SK-N-SH (cell line): ENCODE data around the gene UBD. TPM values are rescaled to one million over a fixed set of nuclear protein-coding genes. Genes with fewer than 3 reads are reported as not detected.

Source experiments
- CTCF ChIA-PET: fragments of 300-600, 350-600 bp; formaldehyde crosslinking; extraction: SDS; loops from one replicate; lab custom pipeline; 2021; lab: Yijun Ruan, JAX
- POLR2A ChIA-PET: fragments of 350-600 bp; sonication (Branson Sonifier 250); formaldehyde crosslinking; extraction: SDS; loops from one replicate; lab custom pipeline; 2020; ENCODE audit warnings: antibody characterized with exemption, inconsistent platforms; lab: Yijun Ruan, JAX
- DNase-seq: peaks from one replicate; pipeline ENCODE4 v3.0.0; 2012
- H2AFZ ChIP-seq: fragments of 200-600 bp; sonication (generic); 2 replicates; pipeline ENCODE4 v1.8.1; 2016; ENCODE audit warnings: antibody characterized with exemption, mild to moderate bottlenecking, low read depth
- H3F3A ChIP-seq: fragments of 200-600 bp; sonication (generic); replicated peaks from 2 replicates; pipeline ENCODE3; 2016; ENCODE audit warnings: antibody characterized with exemption, mild to moderate bottlenecking; ENCODE audit not compliant: insufficient read depth
- H3K27ac ChIP-seq, 2 experiments: fragments of 200-500 bp in 1 of 2; fragments of 200-600 bp in 1 of 2; sonication (Bioruptor generic) in 1 of 2; sonication (generic), shearing (Covaris generic) in 1 of 2; 2 replicates each; pipeline versions ENCODE4 v1.5.1 to v1.6.1; 2014 to 2016; ENCODE audit warnings: low read depth in 2 of 2, inconsistent platforms in 1 of 2, low read length in 1 of 2, mild to moderate bottlenecking in 1 of 2, mixed read lengths in 1 of 2
- H3K27me3 ChIP-seq: fragments of 200-600 bp; sonication (generic), shearing (Covaris generic); 2 replicates; pipeline ENCODE4 v1.6.1; 2016; ENCODE audit warnings: mixed run types; ENCODE audit not compliant: insufficient read depth
- H3K36me3 ChIP-seq, 2 experiments: fragments of 200-500 bp in 1 of 2; fragments of 200-600 bp in 1 of 2; sonication (Bioruptor generic) in 1 of 2; sonication (generic) in 1 of 2; replicated peaks in 1 of 2; 2 replicates each; pipeline versions ENCODE3 to v1.5.1; 2014 to 2016; ENCODE audit warnings: low read length in 1 of 2, mild to moderate bottlenecking in 1 of 2; ENCODE audit not compliant: insufficient read depth in 2 of 2, control insufficient read depth in 1 of 2
- H3K4me1 ChIP-seq, 2 experiments: fragments of 200-500 bp in 1 of 2; fragments of 200-600 bp in 1 of 2; sonication (Bioruptor generic) in 1 of 2; sonication (generic), shearing (Covaris generic) in 1 of 2; 2 replicates each; pipeline versions ENCODE4 v1.5.1 to v1.6.1; 2014 to 2016; ENCODE audit warnings: low read depth in 1 of 2, low read length in 1 of 2, mixed run types in 1 of 2; ENCODE audit not compliant: insufficient read depth in 2 of 2, control insufficient read depth in 1 of 2
- H3K4me2 ChIP-seq: fragments of 200-600 bp; sonication (generic), shearing (Covaris generic); 2 replicates; pipeline ENCODE4 v1.6.1; 2017; ENCODE audit warnings: mixed run types
- H3K4me3 ChIP-seq, 2 experiments: fragments of 200-500 bp in 1 of 2; fragments of 200-600 bp in 1 of 2; sonication (Bioruptor generic) in 1 of 2; sonication (generic), shearing (Covaris generic) in 1 of 2; 2 replicates each; pipeline versions ENCODE4 v1.5.1 to v1.8.1; 2014 to 2016; ENCODE audit warnings: low read depth in 2 of 2, inconsistent platforms in 1 of 2, low read length in 1 of 2, mild to moderate bottlenecking in 1 of 2, mixed read lengths in 1 of 2, moderate library complexity in 1 of 2
- H3K79me2 ChIP-seq: fragments of 200-600 bp; sonication (generic); 2 replicates; pipeline ENCODE4 v1.8.1; 2017; ENCODE audit warnings: mild to moderate bottlenecking; ENCODE audit not compliant: insufficient read depth
- H3K9ac ChIP-seq: fragments of 200-600 bp; sonication (generic); 2 replicates; pipeline ENCODE4 v1.6.1; 2017; ENCODE audit warnings: mixed run types
- H3K9me2 ChIP-seq: fragments of 200-600 bp; sonication (generic); 2 replicates; pipeline ENCODE4 v1.6.1; 2017; ENCODE audit warnings: mixed run types
- H3K9me3 ChIP-seq: fragments of 200-600 bp; sonication (generic); 2 replicates; pipeline ENCODE4 v1.6.1; 2017; ENCODE audit warnings: mixed run types, mild to moderate bottlenecking, moderate library complexity
- H4K20me1 ChIP-seq: fragments of 200-600 bp; sonication (generic); 2 replicates; pipeline ENCODE4 v1.6.1; 2017; ENCODE audit warnings: mild to moderate bottlenecking, mixed run types; ENCODE audit not compliant: insufficient read depth
- CTCF ChIP-seq: fragments of 200-600 bp; sonication (generic); IDR thresholded peaks from 2 replicates; pipeline ENCODE4 v1.6.1; 2017; ENCODE audit warnings: antibody characterized with exemption, mild to moderate bottlenecking, moderate library complexity
- ELF1 ChIP-seq: IDR thresholded peaks from 2 replicates; pipeline ENCODE4 v1.4.0; 2012
- EP300 ChIP-seq, 2 experiments: IDR thresholded peaks; 2 replicates each; pipeline versions ENCODE4 v1.4.0 to v1.6.1; 2012; ENCODE audit warnings: borderline replicate concordance in 1 of 2, low read depth in 1 of 2, low read length in 1 of 2
- FOSL2 ChIP-seq: IDR thresholded peaks from 2 replicates; pipeline ENCODE4 v1.4.0; 2012; ENCODE audit warnings: low read depth, mild to moderate bottlenecking, moderate library complexity, borderline replicate concordance
- FOXJ3 ChIP-seq: sonication (generic); formaldehyde crosslinking; IDR thresholded peaks from 2 replicates; pipeline ENCODE4 v1.5.1; 2020; ENCODE audit warnings: mild to moderate bottlenecking, missing genetic modification reagents
- GABPA ChIP-seq: IDR thresholded peaks from 2 replicates; pipeline ENCODE4 v1.4.0; 2012; ENCODE audit warnings: low read depth, mild to moderate bottlenecking
- GATA2 ChIP-seq: sonication (generic); formaldehyde crosslinking; IDR thresholded peaks from 2 replicates; pipeline ENCODE4 v1.5.0; 2020; ENCODE audit warnings: mild to moderate bottlenecking, missing genetic modification reagents
- MAX ChIP-seq: IDR thresholded peaks from 2 replicates; pipeline ENCODE4 v1.4.0; 2012; ENCODE audit warnings: low read depth
- MXI1 ChIP-seq: IDR thresholded peaks from 2 replicates; pipeline ENCODE4 v1.6.1; 2012; ENCODE audit warnings: mild to moderate bottlenecking, low read depth, low read length, improper control_type of control experiment
- NFIC ChIP-seq: IDR thresholded peaks from 2 replicates; pipeline ENCODE4 v1.4.0; 2012; ENCODE audit warnings: borderline replicate concordance
- POLR2AphosphoS5 ChIP-seq: IDR thresholded peaks from 2 replicates; pipeline ENCODE4 v1.6.1; 2012; ENCODE audit warnings: low read depth, low read length
- RAD21 ChIP-seq: IDR thresholded peaks from 2 replicates; pipeline ENCODE4 v1.6.1; 2012; ENCODE audit warnings: mild to moderate bottlenecking, low read length
- RCOR1 ChIP-seq: fragments of 150-350 bp; IDR thresholded peaks from 2 replicates; pipeline ENCODE4 v1.6.1; 2017; ENCODE audit warnings: antibody characterized with exemption, low read length
- REST ChIP-seq: IDR thresholded peaks from 2 replicates; pipeline ENCODE4 v1.6.1; 2012; ENCODE audit warnings: mild to moderate bottlenecking, low read depth, low read length, moderate library complexity
- TCF12 ChIP-seq: IDR thresholded peaks from 2 replicates; pipeline ENCODE4 v1.4.0; 2012
- ZBTB33 ChIP-seq: IDR thresholded peaks from 2 replicates; pipeline ENCODE4 v1.4.0; 2012; ENCODE audit warnings: low read depth, borderline replicate concordance
- WGBS: methylation state at CpG from one replicate; pipeline ENCODE4 v1.1.6; 2017; ENCODE audit warnings: low lambda C conversion rate; 5-methylcytosine and 5-hydroxymethylcytosine counted together
- polyA plus RNA-seq, 3 experiments: library from polyadenylated mRNA; depleted of rRNA; stranded (reverse); fragments of >200 nt; gene quantifications; 2 replicates each; pipeline ENCODE4 v1.2.3, GENCODE V29; 2012

UBD gene
- polyA plus RNA-seq, 1 of the 3 experiments (the other 2 are of a cell fraction) = not detected

- TF ChIP-seq CTCF = no peak
- no peak for TF ChIP-seq ZBTB33
- TF ChIP-seq RAD21 = no peak
- no peak for TF ChIP-seq EP300 (IDR thresholded peaks at IDR 0.05; ENCODE audit: borderline replicate concordance in 1 of 2, low read depth in 1 of 2, low read length in 1 of 2)
- TF ChIP-seq POLR2AphosphoS5 = no peak
- TF ChIP-seq NFIC = no peak
Observed at GRCh38 chr6:29593199-29593855, 33.8 kb upstream of the UBD start (continued).

GRCh38 chr6:29591677-29592076 is 32.1 kb upstream of the UBD start:
- TF ChIP-seq MAX (no peak), GATA2 (CRISPR knock-in tag) (no peak), ELF1 (no peak), EP300 (IDR thresholded peaks at IDR 0.05; ENCODE audit: borderline replicate concordance in 1 of 2, low read depth in 1 of 2, low read length in 1 of 2) (no peak), REST (no peak), RCOR1 (no peak), GABPA (no peak), POLR2AphosphoS5 (no peak), FOSL2 (no peak), FOXJ3 (CRISPR knock-in tag) (no peak), TCF12 (no peak), RAD21 (no peak), MXI1 (no peak)
- H3F3A ChIP-seq = no peaks in the 10 kb centered on the region
- H4K20me1 ChIP-seq = no peaks in the 10 kb centered on the region
- H3K9me3 ChIP-seq = no peaks in the 10 kb centered on the region
- no peak overlapping the region for H2AFZ ChIP-seq
- no peak for DNase-seq
- 36% methylated on average over 2 of the region's 2 CpGs for WGBS
- H3K4me3 ChIP-seq = no peak overlapping the region
- H3K4me1 ChIP-seq = no peaks in the 10 kb centered on the region; a peak in 1 of 4 replicates
- no peak overlapping the region for H3K4me2 ChIP-seq
- no peaks in the 10 kb centered on the region for H3K79me2 ChIP-seq
- no peak overlapping the region for H3K9ac ChIP-seq
- ChIA-PET POLR2A (no interaction called here), CTCF (interaction anchor here (1.1 to 3.0 kb wide), 2 partner anchors 11 to 20 kb away, joined by 3 to 8 read pairs; no protein-coding TSS in a partner anchor)
- no peak overlapping the region for H3K27ac ChIP-seq
- peaks cover 15% of the 10 kb centered on the region; the same call in 1 of the 2 replicates for H3K27me3 ChIP-seq
- H3K36me3 ChIP-seq = no peaks in the 10 kb centered on the region
- no peaks in the 10 kb centered on the region for H3K9me2 ChIP-seq
